PC-9 (cell line): ENCODE results near the gene SENP8. TPM values are rescaled to one million over a fixed set of nuclear protein-coding genes. Genes with fewer than 3 reads are reported as not detected.

Experiments
- BruUV-seq: library from RNA; stranded (reverse); fragments of 400-500 nt; replicated peaks from 2 replicates; lab custom pipeline; 2021; lab: Mats Ljungman, UMichigan
- CTCF ChIA-PET: fragments of 300-600 bp; sonication (Branson Sonifier 250); formaldehyde crosslinking; loops from one replicate; lab custom pipeline; 2022; ENCODE audit warnings: antibody characterized with exemption; lab: Charles Lee
- POLR2A ChIA-PET: fragments of 300-600 bp; sonication (Branson Sonifier 250); formaldehyde crosslinking; loops from one replicate; lab custom pipeline; 2022; ENCODE audit warnings: antibody characterized with exemption; ENCODE audit not compliant: unreplicated experiment; lab: Charles Lee
- DNase-seq, 2 experiments: peaks; one replicate each; pipeline versions ENCODE4 v3.0.0 to v3.0.0-alpha.2; 2015 to 2022; ENCODE audit warnings: mixed read lengths in 1 of 2
- H2AFZ ChIP-seq: fragments of 200-600 bp; sonication (generic); 2 replicates; pipeline ENCODE4 v1.8.1; 2017; ENCODE audit warnings: antibody characterized with exemption
- H3F3A ChIP-seq: fragments of 200-600 bp; sonication (generic); 2 replicates; pipeline ENCODE4 v1.8.1; 2017; ENCODE audit warnings: antibody characterized with exemption, mild to moderate bottlenecking, low read depth; ENCODE audit not compliant: insufficient read depth
- H3K27ac ChIP-seq: fragments of 200-600 bp; sonication (generic); 2 replicates; pipeline ENCODE4 v1.6.1; 2016; ENCODE audit warnings: mixed run types
- H3K27me3 ChIP-seq: fragments of 200-600 bp; sonication (generic); 2 replicates; pipeline ENCODE4 v1.6.1; 2016; ENCODE audit warnings: low read depth, mixed run types; ENCODE audit not compliant: insufficient read depth
- H3K36me3 ChIP-seq: fragments of 200-600 bp; sonication (generic); 2 replicates; pipeline ENCODE4 v1.6.1; 2016; ENCODE audit warnings: low read depth, mixed run types
- H3K4me1 ChIP-seq: fragments of 200-600 bp; sonication (generic); replicated peaks from 2 replicates; pipeline ENCODE4 v1.6.1; 2016; ENCODE audit warnings: mixed run types; ENCODE audit not compliant: insufficient read depth
- H3K4me2 ChIP-seq: fragments of 200-600 bp; sonication (generic); 2 replicates; pipeline ENCODE4 v1.6.1; 2017; ENCODE audit warnings: mixed run types
- H3K4me3 ChIP-seq: fragments of 200-600 bp; sonication (generic); 2 replicates; pipeline ENCODE4 v1.6.1; 2016; ENCODE audit warnings: mixed run types
- H3K79me2 ChIP-seq: fragments of 200-600 bp; sonication (generic); 2 replicates; pipeline ENCODE4 v1.6.1; 2017; ENCODE audit warnings: low read depth, mixed run types
- H3K9me2 ChIP-seq: fragments of 200-600 bp; sonication (generic); 2 replicates; pipeline ENCODE4 v1.8.1; 2017; ENCODE audit warnings: mild to moderate bottlenecking; ENCODE audit not compliant: insufficient read depth
- H3K9me3 ChIP-seq: fragments of 200-600 bp; sonication (generic); 2 replicates; pipeline ENCODE4 v1.8.1; 2016; ENCODE audit warnings: low read depth; ENCODE audit not compliant: insufficient read depth
- H4K20me1 ChIP-seq: fragments of 200-600 bp; sonication (generic); 2 replicates; pipeline ENCODE4 v1.8.1; 2017; ENCODE audit not compliant: insufficient read depth
- CTCF ChIP-seq: fragments of 200-600 bp; sonication (generic); conservative IDR thresholded peaks from 2 replicates; pipeline ENCODE4 v1.6.1; 2017; ENCODE audit warnings: mixed run types, antibody characterized with exemption, mild to moderate bottlenecking, moderate library complexity
- EZH2 ChIP-seq: fragments of 200-600 bp; sonication (generic); IDR thresholded peaks from 2 replicates; pipeline ENCODE4 v1.8.0; 2017; ENCODE audit warnings: antibody characterized with exemption, low read depth
- intact Hi-C: fragments of 100-400 bp; cut with micrococcal nuclease; formaldehyde crosslinking; loops from one replicate; pipeline ENCODE4 v1.10.0; 2022; ENCODE audit not compliant: unreplicated experiment
- total RNA-seq: library from RNA; stranded (reverse); gene quantifications from 2 replicates; pipeline ENCODE4 v1.2.3, GENCODE V29; 2021

Gene SENP8
- total RNA-seq, 1 experiment from 2014 or later = 3.8 TPM

- Histone ChIP-seq H3K27me3 (no peaks in the 10 kb centered on the region), H2AFZ (no peak overlapping the region), H3K36me3 (no peaks in the 10 kb centered on the region), H3F3A (no peaks in the 10 kb centered on the region), H3K4me1 (no peaks in the 10 kb centered on the region), H3K4me3 (no peak overlapping the region), H3K79me2 (no peaks in the 10 kb centered on the region), H3K9me2 (no peaks in the 10 kb centered on the region; the same call in 1 of the 2 replicates), H4K20me1 (no peaks in the 10 kb centered on the region), H3K27ac (no peak overlapping the region), H3K4me2 (no peak overlapping the region), H3K9me3 (no peaks in the 10 kb centered on the region)
- intact Hi-C loops = no loop called here
- DNase-seq = no peak
- no TSS peak for BruUV-seq
- TF ChIP-seq EZH2 (no peak), CTCF (no peak)
- CTCF ChIA-PET = no interaction called here
- POLR2A ChIA-PET = no interaction called here
Observed at GRCh38 chr15:72074335-72075060, 43.7 kb upstream of the SENP8 start.

GRCh38 chr15:72077950-72078349, 40.3 kb upstream of the SENP8 start:
- Histone ChIP-seq H3F3A (no peaks in the 10 kb centered on the region), H3K4me2 (no peak overlapping the region), H3K9me2 (no peaks in the 10 kb centered on the region; the same call in 1 of the 2 replicates), H3K36me3 (no peaks in the 10 kb centered on the region), H4K20me1 (no peaks in the 10 kb centered on the region), H3K9me3 (no peaks in the 10 kb centered on the region), H3K79me2 (no peaks in the 10 kb centered on the region), H3K4me1 (no peaks in the 10 kb centered on the region), H3K4me3 (no peak overlapping the region), H2AFZ (no peak overlapping the region), H3K27me3 (no peaks in the 10 kb centered on the region), H3K27ac (no peak overlapping the region)
- intact Hi-C loops = no loop called here
- no TSS peak for BruUV-seq
- no peak for TF ChIP-seq CTCF
- TF ChIP-seq EZH2 = no peak
- ChIA-PET POLR2A (no interaction called here), CTCF (no interaction called here)
- no peak for DNase-seq

- BruUV-seq = no TSS peak
- Histone ChIP-seq H2AFZ (no peak overlapping the region), H3K79me2 (no peaks in the 10 kb centered on the region), H3K27ac (no peak overlapping the region), H3K4me2 (no peak overlapping the region), H3F3A (no peaks in the 10 kb centered on the region), H3K36me3 (no peaks in the 10 kb centered on the region), H3K9me2 (no peaks in the 10 kb centered on the region; the same call in 1 of the 2 replicates), H3K27me3 (no peaks in the 10 kb centered on the region), H3K9me3 (no peaks in the 10 kb centered on the region), H3K4me3 (no peak overlapping the region), H4K20me1 (no peaks in the 10 kb centered on the region), H3K4me1 (no peaks in the 10 kb centered on the region)
- intact Hi-C loops = no loop called here
- no peak for TF ChIP-seq CTCF
- no peak for TF ChIP-seq EZH2
- ChIA-PET CTCF (no interaction called here), POLR2A (no interaction called here)
- DNase-seq = no peak
Observed at GRCh38 chr15:72078887-72079286, 39.3 kb upstream of the SENP8 start.
